22Rv1 (cell line): ENCODE measurements around the gene ACADS.

Experiments
- H3K27ac ChIP-seq: fragments of 450-650 bp; 2 replicates; pipeline ENCODE4 v1.5.1; 2017
- ZFX ChIP-seq: fragments of 450-650 bp; IDR thresholded peaks from 2 replicates; pipeline ENCODE4 v1.6.1; 2017; ENCODE audit warnings: antibody characterized with exemption, borderline replicate concordance
- TF ChIP-seq, protein P1 (sequence below): fragments of 450-650 bp; IDR thresholded peaks from 2 replicates; pipeline ENCODE4 v1.5.1; 2017; ENCODE audit warnings: mild to moderate bottlenecking

The ACADS gene

DNA sequence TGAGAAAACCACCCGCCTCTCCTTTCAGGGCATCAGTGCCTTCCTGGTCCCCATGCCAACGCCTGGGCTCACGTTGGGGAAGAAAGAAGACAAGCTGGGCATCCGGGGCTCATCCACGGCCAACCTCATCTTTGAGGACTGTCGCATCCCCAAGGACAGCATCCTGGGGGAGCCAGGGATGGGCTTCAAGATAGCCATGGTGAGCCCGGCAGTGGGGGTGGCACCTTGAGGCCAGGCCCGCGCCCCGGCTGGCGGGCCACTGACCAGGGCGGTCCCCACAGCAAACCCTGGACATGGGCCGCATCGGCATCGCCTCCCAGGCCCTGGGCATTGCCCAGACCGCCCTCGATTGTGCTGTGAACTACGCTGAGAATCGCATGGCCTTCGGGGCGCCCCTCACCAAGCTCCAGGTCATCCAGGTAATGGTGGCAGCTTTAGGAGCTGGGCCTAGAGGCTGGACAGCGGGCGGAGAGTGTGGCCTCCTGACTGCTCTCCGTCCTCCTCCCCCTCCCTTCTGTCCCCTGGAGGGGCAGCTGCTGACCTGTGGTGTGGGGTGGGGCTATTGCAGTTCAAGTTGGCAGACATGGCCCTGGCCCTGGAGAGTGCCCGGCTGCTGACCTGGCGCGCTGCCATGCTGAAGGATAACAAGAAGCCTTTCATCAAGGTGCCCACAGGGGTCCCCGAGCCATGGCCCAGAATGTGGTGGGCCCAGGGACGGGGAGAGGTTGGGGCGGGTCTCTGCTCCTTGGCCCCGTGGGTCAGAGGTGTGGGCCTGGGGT lies 12.8 kb downstream of the ACADS start:
- TF ChIP-seq ZFX = no peak
- TF ChIP-seq, protein P1, sequence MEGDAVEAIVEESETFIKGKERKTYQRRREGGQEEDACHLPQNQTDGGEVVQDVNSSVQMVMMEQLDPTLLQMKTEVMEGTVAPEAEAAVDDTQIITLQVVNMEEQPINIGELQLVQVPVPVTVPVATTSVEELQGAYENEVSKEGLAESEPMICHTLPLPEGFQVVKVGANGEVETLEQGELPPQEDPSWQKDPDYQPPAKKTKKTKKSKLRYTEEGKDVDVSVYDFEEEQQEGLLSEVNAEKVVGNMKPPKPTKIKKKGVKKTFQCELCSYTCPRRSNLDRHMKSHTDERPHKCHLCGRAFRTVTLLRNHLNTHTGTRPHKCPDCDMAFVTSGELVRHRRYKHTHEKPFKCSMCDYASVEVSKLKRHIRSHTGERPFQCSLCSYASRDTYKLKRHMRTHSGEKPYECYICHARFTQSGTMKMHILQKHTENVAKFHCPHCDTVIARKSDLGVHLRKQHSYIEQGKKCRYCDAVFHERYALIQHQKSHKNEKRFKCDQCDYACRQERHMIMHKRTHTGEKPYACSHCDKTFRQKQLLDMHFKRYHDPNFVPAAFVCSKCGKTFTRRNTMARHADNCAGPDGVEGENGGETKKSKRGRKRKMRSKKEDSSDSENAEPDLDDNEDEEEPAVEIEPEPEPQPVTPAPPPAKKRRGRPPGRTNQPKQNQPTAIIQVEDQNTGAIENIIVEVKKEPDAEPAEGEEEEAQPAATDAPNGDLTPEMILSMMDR = no peak
- H3K27ac ChIP-seq = no peak overlapping the region

DNA sequence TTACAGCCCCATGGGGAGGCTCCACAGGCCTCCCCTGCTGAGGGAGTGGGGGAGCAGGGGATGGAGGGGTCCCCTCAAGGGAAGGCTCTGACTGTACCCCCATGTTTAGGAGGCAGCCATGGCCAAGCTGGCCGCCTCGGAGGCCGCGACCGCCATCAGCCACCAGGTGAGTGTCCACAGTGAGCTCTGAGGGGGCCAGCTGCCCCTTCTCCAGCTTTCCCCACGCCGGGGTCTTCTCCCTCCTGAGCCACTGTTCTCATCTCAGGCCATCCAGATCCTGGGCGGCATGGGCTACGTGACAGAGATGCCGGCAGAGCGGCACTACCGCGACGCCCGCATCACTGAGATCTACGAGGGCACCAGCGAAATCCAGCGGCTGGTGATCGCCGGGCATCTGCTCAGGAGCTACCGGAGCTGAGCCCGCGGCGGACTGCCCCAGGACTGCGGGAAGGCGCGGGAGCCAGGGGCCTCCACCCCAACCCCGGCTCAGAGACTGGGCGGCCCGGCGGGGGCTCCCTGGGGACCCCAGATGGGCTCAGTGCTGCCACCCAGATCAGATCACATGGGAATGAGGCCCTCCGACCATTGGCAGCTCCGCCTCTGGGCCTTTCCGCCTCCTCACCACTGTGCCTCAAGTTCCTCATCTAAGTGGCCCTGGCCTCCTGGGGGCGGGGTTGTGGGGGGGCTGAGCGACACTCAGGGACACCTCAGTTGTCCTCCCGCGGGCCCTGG lies 13.6 kb downstream of the ACADS start:
- no peak for TF ChIP-seq ZFX
- TF ChIP-seq, protein P1 = no peak
- no peak overlapping the region for H3K27ac ChIP-seq

DNA sequence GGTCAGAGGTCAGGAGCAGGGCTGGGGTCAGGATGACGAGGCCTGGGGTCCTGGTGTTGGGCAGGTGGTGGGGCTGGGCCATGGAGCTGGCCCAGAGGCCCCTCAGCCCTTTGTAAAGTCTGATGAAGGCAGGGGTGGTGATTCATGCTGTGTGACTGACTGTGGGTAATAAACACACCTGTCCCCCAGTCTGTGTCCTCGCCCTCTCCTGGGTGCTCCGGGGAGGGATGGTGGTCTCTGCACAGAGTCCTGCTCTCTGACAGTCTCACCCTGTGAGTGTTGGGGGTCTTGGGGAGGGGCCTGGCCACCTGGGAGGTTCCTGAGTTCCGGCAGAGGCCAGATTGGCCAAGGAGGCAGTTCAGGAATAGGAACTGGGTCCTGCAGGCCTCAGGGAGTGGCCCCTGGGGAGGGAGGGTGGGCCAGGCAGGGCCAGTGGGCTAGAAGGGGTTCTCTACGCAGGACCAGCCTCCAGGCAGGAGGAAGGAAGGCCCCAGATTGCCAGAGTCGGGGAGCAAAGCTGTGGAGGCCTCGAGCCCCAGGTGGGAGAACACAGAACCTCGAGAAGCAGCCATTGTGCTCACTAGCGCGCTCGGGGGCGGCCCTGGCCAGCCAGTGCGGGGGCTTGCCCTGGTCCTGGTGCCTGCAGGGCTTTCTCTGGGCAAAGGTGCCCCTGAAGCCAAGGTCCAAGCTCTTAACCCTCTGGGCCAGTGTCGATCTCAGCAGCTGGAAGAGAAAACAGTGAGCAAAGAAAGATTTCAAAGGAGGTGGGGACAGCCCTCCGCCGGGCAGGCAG lies 14.4 kb downstream of the ACADS start:
- no peak for TF ChIP-seq ZFX
- TF ChIP-seq, protein P1 = no peak
- H3K27ac ChIP-seq = no peak overlapping the region

DNA sequence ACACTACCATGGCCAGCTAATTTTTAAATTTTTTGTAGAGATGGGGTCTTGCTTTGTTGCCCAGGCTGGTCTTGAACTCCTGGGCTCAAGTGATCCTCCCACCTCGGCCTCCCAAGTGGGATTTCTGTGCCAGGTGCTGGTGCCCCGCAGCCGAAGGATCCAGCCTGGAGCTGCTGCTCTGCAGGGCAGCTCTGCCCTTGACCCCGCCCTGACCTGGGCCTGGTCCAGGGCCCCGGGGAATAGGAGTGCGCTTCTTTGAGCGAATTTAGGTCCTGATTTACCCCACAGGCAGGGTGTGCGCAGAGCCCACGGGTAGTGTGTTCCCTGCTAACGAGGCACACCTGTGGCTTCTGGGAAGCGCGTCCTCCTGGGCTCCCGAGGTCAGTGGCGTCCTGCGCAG lies 15.2 kb downstream of the ACADS start:
- TF ChIP-seq, protein P1 = no peak
- no peak for TF ChIP-seq ZFX
- H3K27ac ChIP-seq = no peak overlapping the region

DNA sequence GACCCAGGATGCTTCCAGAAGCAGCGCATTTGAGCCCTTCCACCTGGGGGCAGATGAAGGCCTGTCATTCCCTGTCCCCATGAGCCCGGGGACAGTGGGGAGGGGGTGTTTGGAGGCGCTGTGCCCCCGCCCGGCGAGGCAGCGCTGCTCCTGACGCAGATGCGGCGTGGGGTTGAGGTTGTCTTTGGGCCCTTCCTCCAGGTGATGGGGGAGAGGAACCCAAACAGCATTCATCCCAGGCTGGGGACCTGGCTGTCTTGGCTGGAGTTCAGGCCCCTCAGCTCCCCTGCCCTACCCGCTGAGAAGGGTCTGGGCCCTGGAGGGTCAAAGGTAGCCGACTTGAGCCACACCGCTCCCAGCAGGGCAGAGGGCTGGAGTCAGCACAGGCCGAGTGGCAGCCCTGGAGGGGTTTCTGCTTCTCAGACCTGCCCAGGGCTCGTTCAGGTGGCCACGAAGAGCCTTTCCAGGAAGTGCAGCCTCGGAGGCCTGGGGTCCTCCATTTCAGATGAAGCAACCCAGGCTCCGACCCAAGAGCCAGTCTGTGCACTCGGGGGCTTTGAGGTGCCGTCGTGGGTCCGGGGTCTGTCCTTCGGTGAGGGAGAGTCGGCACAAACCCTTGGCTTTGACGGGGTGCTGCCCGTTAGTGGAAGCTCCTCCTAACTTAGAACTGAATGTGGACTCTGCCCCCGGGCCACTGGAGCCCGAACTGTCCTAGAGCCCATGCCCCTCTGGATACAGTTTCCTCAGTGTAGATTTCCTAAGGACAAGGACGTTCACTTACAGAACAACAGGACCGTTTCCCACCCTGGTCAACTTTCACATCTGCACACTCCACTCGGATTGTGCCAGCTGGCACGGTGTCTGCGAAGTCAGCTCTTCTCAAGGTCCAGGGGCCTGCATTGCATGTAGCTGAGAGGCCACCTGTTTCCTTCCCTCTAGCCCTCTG lies 16.1 kb downstream of the ACADS start:
- no peak for TF ChIP-seq ZFX
- TF ChIP-seq, protein P1 = no peak
- no peak overlapping the region for H3K27ac ChIP-seq

DNA sequence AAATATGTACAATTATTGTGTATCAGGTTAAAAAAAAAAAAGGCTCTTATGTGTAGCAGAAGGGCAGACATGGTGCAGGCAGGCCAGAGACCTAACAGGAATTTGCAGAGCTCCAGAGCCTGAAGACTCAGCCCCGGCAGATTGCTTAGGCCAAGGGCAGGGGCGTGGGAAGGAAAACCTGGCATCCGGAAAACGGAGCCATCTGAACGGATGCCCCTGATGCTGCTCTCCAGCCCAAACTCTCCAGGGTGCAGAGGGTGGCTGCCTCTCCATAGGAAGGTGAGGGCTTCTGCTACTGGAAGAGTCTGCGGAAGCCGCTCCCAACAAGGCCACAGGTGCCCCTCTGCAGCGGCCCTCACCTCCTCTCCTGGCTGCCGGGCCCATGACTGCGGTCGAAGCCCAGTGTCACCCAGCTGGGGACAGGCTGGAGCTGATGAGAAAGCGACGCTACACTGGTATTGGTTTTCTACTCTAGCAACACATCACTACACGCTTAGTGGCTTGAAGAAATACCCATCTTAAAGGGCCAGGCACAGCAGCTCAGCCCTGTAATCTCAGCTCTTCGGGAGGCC lies 19.4 kb downstream of the ACADS start:
- no peak overlapping the region for H3K27ac ChIP-seq
- TF ChIP-seq ZFX = no peak
- TF ChIP-seq, protein P1 = no peak
